Measurements from ENCODE around the gene LRRC1.

The LRRC1 gene

GRCh38 chr6:53874964-53875363 lies 80.2 kb downstream of the LRRC1 start:
- no peak for FAIRE-seq

GRCh38 chr6:53877151-53877550 lies 82.3 kb downstream of the LRRC1 start:
- FAIRE-seq (no peak), DNase-seq (ENCODE audit: insufficient read length, low spot score) (no peak)

More at GRCh38 chr6:53874964-53875363, 80.2 kb downstream of the LRRC1 start:
- DNase-seq (ENCODE audit: insufficient read length, low spot score), result no peak

- DNase-seq (ENCODE audit: insufficient read length, low spot score), result no peak
Observed at GRCh38 chr6:53878808-53879207, 84.0 kb downstream of the LRRC1 start.

DNA sequence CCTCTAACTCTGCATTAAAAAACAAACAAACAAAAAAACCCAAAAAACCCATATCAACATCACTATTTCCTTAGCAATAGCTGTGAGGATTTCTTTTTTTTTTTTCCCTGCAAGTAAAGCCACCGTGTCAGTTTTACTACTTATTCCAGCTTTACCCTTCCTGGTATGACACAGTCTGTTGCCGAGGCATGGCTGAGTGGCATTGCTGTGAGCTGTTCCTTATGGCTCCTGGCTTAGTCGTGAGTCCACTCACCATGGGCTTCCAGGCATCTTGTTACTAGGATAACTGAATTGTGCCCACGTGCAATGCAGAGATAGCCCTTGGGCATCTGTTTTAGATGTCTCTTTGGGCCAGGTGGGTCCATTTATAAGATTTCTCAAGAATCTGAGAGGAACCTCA lies 84.8 kb downstream of the LRRC1 start:
- FAIRE-seq (no peak), DNase-seq (ENCODE audit: insufficient read length, low spot score) (no peak)

More at GRCh38 chr6:53878808-53879207, 84.0 kb downstream of the LRRC1 start:
- no peak for FAIRE-seq

GRCh38 chr6:53887316-53887715 lies 92.5 kb downstream of the LRRC1 start:
- no peak for FAIRE-seq
- no peak for DNase-seq (ENCODE audit: insufficient read length, low spot score)

DNA sequence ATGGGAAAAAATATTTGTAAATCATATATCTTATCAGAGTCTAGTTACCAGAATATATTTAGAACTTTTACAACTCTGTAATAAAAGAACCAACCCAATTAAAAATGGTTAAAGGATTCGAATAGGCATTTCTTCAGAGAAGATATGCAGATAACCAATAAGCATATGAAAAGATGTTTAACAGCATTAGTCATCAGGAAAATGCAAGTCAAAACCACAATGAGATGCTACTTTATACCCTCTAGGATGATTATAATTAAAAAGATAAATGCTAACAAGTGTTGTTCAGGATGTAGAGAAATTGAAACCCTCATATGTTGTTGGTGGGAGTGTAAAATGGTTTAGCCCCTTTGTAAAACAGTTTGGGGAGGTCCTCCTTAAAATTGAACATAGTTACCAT lies 94.1 kb downstream of the LRRC1 start:
- DNase-seq (ENCODE audit: insufficient read length, low spot score) (no peak), FAIRE-seq (no peak)

GRCh38 chr6:53889365-53889764 lies 94.6 kb downstream of the LRRC1 start:
- DNase-seq (ENCODE audit: insufficient read length, low spot score), result no peak
- no peak for FAIRE-seq

DNA sequence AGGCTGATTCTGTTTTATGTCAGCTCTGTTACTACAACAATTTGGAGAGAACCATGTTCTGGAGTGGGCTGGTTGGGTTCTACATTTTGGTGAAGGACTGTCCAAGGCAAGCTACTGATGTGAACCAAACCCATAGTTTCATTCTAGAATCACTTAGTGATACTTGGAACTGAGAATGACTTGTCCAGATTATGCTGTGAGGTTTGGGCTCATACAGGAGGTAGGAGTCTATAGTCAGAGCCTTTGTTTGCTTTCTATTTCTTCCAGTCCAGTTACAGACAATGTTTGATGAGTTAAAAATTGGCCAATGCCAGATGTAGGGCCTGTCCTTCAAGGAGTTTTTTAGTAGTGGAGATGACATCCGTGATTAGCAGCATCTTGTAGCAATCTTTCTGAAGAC lies 97.9 kb downstream of the LRRC1 start:
- FAIRE-seq (peak; percentile 82), DNase-seq (ENCODE audit: insufficient read length, low spot score) (no peak)

- DNase-seq (ENCODE audit: insufficient read length, low spot score), result no peak
Observed at GRCh38 chr6:53894091-53894490, 99.3 kb downstream of the LRRC1 start.

DNA sequence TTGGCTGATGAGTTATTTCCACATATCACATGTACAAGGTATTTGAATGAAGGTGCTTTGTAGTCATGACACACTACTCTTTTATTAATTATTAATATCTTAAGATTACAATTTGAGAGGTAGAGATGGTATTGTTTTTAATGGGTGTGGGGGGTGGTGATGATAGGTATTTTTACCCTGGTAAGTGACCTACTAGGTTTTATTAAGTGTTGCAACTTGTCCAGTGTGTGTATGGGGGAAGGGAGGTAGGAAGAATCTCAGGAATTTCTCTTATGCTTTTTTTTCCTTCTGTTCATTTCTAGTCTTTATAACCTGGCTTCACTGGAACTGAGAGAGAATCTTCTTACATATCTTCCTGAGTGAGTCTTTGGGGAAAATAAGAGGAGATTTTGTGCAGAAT lies 101.4 kb downstream of the LRRC1 start:
- FAIRE-seq (no peak), DNase-seq (ENCODE audit: insufficient read length, low spot score) (no peak)

More at GRCh38 chr6:53894091-53894490, 99.3 kb downstream of the LRRC1 start:
- peak; percentile 87 for FAIRE-seq

DNA sequence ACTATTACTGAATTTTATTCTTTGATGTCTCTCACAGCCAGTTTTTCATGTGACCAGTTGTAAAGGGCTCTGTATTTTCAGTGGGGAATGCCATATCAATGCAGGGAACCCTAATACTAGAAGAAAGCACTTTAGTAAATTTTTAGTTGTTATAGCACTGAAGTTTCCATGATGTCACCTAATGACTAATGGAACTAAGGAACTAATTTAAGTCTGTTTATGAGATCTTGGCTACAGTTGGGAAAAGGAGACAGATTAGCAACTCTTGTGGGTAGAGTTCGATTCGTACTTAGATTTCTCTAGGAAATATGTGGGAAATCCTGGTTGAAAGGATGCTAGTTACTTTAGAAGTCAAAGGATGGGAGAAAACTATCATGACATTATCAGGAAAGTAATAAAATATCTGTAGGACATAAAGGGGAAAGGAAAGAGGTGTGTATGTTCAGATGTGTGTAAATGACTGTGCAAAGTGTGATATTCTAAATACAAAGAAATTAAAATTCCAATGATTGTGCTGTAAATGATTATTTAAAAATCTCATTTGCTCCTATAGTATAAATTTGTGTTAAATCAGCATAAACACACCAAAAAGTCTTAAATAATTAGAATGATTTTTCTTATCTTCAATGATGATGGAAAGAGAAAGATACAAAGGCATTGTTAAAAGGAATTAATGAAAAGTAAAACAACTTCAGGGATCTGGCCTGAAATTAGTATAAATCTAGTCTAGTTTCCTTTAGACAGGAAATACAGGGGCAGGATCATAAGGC lies 103.4 kb downstream of the LRRC1 start:
- no peak for DNase-seq (ENCODE audit: insufficient read length, low spot score)
- FAIRE-seq, result no peak

DNA sequence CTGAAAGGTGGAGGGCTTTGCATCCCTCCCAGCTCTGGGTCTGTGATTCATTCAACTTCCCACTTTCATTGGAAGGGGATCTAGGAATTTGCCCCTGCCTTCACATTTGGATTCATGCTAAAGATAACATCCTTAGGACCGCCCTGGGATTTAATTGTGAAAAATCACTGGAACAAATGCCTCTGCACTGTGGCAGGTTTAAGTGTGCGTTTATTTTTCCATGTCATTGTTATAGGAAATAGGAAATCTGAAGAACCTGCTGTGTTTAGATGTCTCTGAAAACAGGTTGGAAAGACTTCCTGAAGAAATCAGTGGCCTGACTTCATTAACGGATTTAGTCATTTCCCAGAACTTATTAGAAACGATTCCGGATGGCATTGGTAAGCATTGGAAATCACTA lies 104.7 kb downstream of the LRRC1 start:
- no peak for DNase-seq (ENCODE audit: insufficient read length, low spot score)
- FAIRE-seq, result no peak

- DNase-seq (ENCODE audit: insufficient read length, low spot score) (no peak), FAIRE-seq (no peak)
Observed at GRCh38 chr6:53903357-53903756, 108.6 kb downstream of the LRRC1 start.

DNA sequence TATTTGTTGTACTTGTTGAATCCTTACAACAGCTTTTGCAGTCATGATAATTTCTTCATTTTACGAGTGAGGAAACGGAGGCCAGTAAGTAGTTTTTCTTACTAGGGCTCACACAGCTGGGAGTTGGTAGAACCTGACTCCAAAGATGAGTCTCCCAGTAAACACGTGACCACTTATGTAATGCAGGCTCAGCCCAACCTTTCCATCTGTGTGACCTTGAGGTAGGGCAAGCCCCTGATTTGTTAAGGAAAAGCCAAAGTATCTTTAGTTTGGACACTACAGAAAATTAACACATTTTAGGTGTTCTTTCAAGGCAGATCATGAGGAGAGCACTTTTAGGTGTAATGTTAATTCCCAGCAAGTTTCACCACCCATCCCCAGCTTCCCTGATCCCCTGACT lies 111.3 kb downstream of the LRRC1 start:
- no peak for FAIRE-seq
- DNase-seq (ENCODE audit: insufficient read length, low spot score), result no peak

- no peak for DNase-seq (ENCODE audit: insufficient read length, low spot score)
- no peak for FAIRE-seq
Observed at GRCh38 chr6:53906842-53907241, 112.0 kb downstream of the LRRC1 start.

DNA sequence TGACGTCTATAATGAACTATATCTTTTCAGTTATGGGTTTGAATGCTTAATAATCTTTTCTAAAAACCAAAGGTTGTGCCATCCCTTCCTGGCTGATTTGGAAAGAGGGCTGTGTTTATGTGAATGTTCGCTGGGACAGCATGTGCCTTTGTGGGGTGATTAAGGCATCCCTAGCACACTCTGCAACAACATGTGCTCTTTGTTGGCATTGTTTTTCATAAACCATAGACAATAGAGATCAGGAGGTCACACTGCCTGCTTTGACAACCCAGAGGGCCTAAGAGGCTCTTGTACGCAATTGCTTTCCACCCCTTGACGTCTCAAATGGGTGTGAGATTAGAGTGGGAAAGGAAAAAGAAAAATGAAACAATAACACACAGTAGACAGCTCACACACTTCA lies 116.0 kb downstream of the LRRC1 start:
- DNase-seq (ENCODE audit: insufficient read length, low spot score) (no peak), FAIRE-seq (no peak)

DNA sequence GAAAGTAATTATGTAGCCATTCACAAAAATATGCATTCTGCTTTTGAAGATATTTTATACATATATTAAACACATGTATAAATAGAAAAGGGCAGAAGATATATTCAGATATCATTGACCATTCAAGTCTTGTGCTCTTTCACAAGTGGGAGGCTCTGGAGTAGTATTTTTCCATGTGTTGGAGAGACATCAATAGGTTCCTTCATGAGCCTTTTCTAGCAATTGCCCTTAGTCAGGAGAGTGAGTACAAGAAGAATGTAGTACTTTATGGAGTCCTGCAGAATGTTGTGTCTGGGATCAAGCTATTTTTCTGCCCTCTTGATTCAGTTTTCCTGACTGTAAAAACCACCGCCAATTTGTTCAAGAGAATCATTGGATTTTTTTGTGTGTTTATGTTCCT lies 117.9 kb downstream of the LRRC1 start:
- DNase-seq (ENCODE audit: insufficient read length, low spot score), result no peak
- FAIRE-seq, result no peak

DNA sequence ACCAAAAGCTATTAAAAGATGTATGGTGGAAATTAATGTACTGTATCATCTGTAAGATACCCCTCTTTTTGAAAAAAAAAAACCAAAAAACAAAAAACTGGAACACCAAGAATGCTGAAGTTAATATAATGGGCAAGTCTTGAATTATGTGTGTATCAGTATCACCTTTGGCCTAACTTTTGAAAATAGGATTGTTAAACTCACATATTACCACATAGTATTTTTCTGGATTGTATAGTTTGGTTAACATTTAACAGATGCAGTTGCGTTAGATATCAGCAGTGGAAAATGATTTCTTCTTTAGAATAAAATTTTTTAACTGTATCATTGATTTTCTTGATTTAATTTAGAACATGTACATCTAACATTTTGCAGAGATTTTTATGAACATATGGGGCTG lies 118.5 kb downstream of the LRRC1 start:
- FAIRE-seq (no peak), DNase-seq (ENCODE audit: insufficient read length, low spot score) (no peak)

GRCh38 chr6:53915026-53915691 lies 120.4 kb downstream of the LRRC1 start:
- FAIRE-seq (peak; percentile 47), DNase-seq (ENCODE audit: insufficient read length, low spot score) (no peak)

DNA sequence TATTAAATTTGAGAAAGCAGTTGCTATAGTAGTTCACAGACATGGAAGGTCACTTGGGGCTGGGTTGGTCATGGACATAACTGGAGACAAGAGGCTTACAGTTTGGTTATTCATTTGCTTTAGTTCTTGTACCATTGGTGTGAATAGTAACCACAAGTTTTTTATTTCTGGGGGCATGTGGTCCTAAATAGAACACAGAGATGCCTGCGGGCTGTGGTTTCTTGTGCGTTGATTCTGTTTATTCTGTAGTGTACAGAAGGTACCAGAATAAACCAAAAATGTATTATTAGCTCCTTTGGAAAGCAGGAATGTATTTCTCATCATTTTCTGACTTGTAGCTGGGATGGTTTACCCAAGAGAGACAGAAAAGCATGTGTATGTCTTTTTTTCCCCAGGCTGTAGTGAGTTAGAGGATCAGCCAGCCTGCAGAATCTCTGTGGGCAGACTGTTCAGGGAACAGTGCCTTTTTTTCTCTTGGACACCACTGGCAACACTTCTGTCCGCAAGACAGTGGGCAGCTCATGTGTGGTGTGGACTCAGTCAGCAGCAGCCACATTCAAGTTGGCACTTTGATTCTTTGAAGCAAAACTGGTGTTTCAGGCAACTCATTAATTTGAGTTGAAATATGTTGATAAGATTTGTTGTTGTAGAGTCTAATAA lies 122.1 kb downstream of the LRRC1 start:
- FAIRE-seq (peak; percentile 87), DNase-seq (ENCODE audit: insufficient read length, low spot score) (no peak)

GRCh38 chr6:53917464-53917842 lies 122.6 kb downstream of the LRRC1 start:
- FAIRE-seq (peak; percentile 79), DNase-seq (ENCODE audit: insufficient read length, low spot score) (no peak)

All from GM19239 (cell line).